ENCODE results near the gene COL25A1. TPM values are rescaled to one million over a fixed set of nuclear protein-coding genes. Genes with fewer than 3 reads are reported as not detected.

Gene COL25A1
- total and polyA plus RNA-seq, 2 donors (not counting 3 experiments of a cell fraction or from before 2014, with no cell fraction given): 0.21 to 3.5 TPM

DNA sequence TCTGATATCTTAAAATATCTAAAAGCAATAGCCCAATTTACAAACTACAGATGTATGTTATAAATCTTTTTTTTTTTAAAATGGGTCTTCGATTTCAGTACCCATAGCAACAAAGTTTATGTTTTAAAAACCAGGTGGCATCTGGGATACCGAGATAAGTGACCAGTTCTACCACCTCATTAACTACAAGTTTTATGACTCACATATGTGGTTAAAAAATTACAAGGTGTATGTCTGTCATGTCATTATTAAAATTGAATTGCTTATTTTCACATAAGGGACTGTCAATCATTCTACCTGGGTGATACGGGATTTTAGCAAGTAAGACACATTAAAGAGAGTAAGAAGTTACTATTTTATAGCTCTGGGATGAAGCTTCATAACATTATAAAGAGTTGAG, 347.6 kb downstream of the COL25A1 start:
- no peaks in the 10 kb centered on the region for H3K36me3 ChIP-seq (ENCODE audit: control insufficient read depth in 2 of 2, extremely low read depth in 1 of 2, insufficient read depth in 2 of 2, low read length in 2 of 2)
- no peaks in the 10 kb centered on the region for H4K20me1 ChIP-seq (replicated peaks; ENCODE audit: control insufficient read depth, extremely low read depth, insufficient read depth, low read length)
- no peaks in the 10 kb centered on the region for H3K9me1 ChIP-seq (replicated peaks; ENCODE audit: control insufficient read depth, extremely low read depth, insufficient read depth, low read length)
- BruUV-seq (replicated peaks): no TSS peak
- dilution Hi-C loops (cut with MboI; ENCODE audit: extremely low pct_ligation_motif_present, low sequenced_read_pairs): no loop called here
- H3K4me2 ChIP-seq (ENCODE audit: insufficient read depth, low read length): peak overlapping the region; percentile 31
- no peak overlapping the region for H3K9ac ChIP-seq (replicated peaks; ENCODE audit: extremely low read depth, insufficient read depth, low read length)
- POLR2A ChIA-PET: no interaction called here
- H3K4me1 ChIP-seq (ENCODE audit: control insufficient read depth, extremely low read depth, insufficient read depth, low read length): peaks cover 9% of the 10 kb centered on the region
- DNase-seq (ENCODE audit: low read depth, low spot score) (no peak), FAIRE-seq (no peak)
- TF ChIP-seq, protein P1, sequence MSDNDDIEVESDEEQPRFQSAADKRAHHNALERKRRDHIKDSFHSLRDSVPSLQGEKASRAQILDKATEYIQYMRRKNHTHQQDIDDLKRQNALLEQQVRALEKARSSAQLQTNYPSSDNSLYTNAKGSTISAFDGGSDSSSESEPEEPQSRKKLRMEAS (IDR thresholded peaks at IDR 0.05; ENCODE audit: insufficient read depth, insufficient read length): no peak
- no peak for TF ChIP-seq POLR2A (IDR thresholded peaks at IDR 0.05; ENCODE audit: low read depth, low read length)
- TF ChIP-seq JUN (IDR thresholded peaks at IDR 0.05; ENCODE audit: borderline replicate concordance, insufficient read depth, insufficient read length, low read depth): no peak
- no peak for TF ChIP-seq EZH2 (IDR thresholded peaks at IDR 0.05; ENCODE audit: borderline replicate concordance, low read depth, low read length, severe bottlenecking)
- TF ChIP-seq POLR2AphosphoS5 (IDR thresholded peaks at IDR 0.05; ENCODE audit: insufficient read depth, low read depth, low read length): no peak
- no peak for TF ChIP-seq GATA2 (IDR thresholded peaks at IDR 0.05; ENCODE audit: insufficient read depth, insufficient read length, low read depth, low read length)
- TF ChIP-seq, protein P2, sequence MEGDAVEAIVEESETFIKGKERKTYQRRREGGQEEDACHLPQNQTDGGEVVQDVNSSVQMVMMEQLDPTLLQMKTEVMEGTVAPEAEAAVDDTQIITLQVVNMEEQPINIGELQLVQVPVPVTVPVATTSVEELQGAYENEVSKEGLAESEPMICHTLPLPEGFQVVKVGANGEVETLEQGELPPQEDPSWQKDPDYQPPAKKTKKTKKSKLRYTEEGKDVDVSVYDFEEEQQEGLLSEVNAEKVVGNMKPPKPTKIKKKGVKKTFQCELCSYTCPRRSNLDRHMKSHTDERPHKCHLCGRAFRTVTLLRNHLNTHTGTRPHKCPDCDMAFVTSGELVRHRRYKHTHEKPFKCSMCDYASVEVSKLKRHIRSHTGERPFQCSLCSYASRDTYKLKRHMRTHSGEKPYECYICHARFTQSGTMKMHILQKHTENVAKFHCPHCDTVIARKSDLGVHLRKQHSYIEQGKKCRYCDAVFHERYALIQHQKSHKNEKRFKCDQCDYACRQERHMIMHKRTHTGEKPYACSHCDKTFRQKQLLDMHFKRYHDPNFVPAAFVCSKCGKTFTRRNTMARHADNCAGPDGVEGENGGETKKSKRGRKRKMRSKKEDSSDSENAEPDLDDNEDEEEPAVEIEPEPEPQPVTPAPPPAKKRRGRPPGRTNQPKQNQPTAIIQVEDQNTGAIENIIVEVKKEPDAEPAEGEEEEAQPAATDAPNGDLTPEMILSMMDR (IDR thresholded peaks at IDR 0.05; ENCODE audit: extremely low read depth in 1 of 2, insufficient read depth in 1 of 2, low read depth in 1 of 2, low read length in 2 of 2): no peak
- TF ChIP-seq MYC (IDR thresholded peaks at IDR 0.05; ENCODE audit: low read depth, low read length): no peak
- TF ChIP-seq FOS (IDR thresholded peaks at IDR 0.05; ENCODE audit: borderline replicate concordance, insufficient read depth, low read length): no peak
- intact Hi-C loops (cut with micrococcal nuclease): no loop called here
- no peaks in the 10 kb centered on the region for H3K27me3 ChIP-seq (ENCODE audit: control insufficient read depth in 2 of 2, insufficient read depth in 2 of 2, low read length in 2 of 2)
- CTCF ChIA-PET: interaction anchor here (1.6 kb wide), 1 partner anchor 22 kb away, joined by 3 read pairs; no protein-coding TSS in a partner anchor
- H2AFZ ChIP-seq (ENCODE audit: low read depth, low read length): no peak overlapping the region
- no peak overlapping the region for H3K27ac ChIP-seq (ENCODE audit: insufficient read depth, low read depth, low read length)
- no peak overlapping the region for H3K4me3 ChIP-seq (replicated peaks in 1 of 3; ENCODE audit: insufficient read depth in 1 of 3, low read depth in 1 of 3, low read length in 3 of 3)
- H3K9me3 ChIP-seq (replicated peaks; ENCODE audit: control insufficient read depth, insufficient read depth, low read length): no peaks in the 10 kb centered on the region
- H3K79me2 ChIP-seq (ENCODE audit: control insufficient read depth, insufficient read depth, low read length): no peaks in the 10 kb centered on the region
